ENCODE data around the gene OR51E2.
"Not testable (repeated sequence)": the region's sequence is repeated elsewhere in the genome, so short reads cannot be mapped to it uniquely, and the experiment has no call there.

The OR51E2 gene

GRCh38 chr11:4697585-4697984, at the start of gene OR51E2:
Gene OR51E2 (minus strand): TSS chr11:4697853. CDS start chr11:4682711, 15,142 bp downstream.
- DNase-seq, result no peak

GRCh38 chr11:4740735-4741134, 43.1 kb upstream of the OR51E2 start:
- no peak for DNase-seq

GRCh38 chr11:4727171-4727570, 29.5 kb upstream of the OR51E2 start:
- DNase-seq, result no peak

- not testable (repeated sequence) for DNase-seq
These were observed 25.2 kb upstream of the OR51E2 start for GRCh38 chr11:4722616-4723534.

- DNase-seq, result no peak
These were observed 16.6 kb upstream of the OR51E2 start for GRCh38 chr11:4714300-4714699.

GRCh38 chr11:4713241-4713640, 15.6 kb upstream of the OR51E2 start:
- DNase-seq, result no peak

GRCh38 chr11:4704790-4705334, 7.2 kb upstream of the OR51E2 start:
- DNase-seq, result no peak

- no peak for DNase-seq
These were observed 6.6 kb upstream of the OR51E2 start, which contains the start of gene MMP26 for GRCh38 chr11:4704054-4704789. Gene MMP26 (plus strand): TSS chr11:4704784.

GRCh38 chr11:4700436-4700820, 2.8 kb upstream of the OR51E2 start:
- DNase-seq, result no peak

- DNase-seq, result no peak
These were observed 2.2 kb upstream of the OR51E2 start for GRCh38 chr11:4699697-4700435.

GRCh38 chr11:4695442-4695841, 2.2 kb downstream of the OR51E2 start:
- no peak for DNase-seq

- no peak for DNase-seq
These were observed 12.9 kb downstream of the OR51E2 start for GRCh38 chr11:4684631-4685285.

- DNase-seq, result no peak
These were observed 14.8 kb downstream of the OR51E2 start for GRCh38 chr11:4682623-4683419.

- no peak for DNase-seq
These were observed 17.3 kb downstream of the OR51E2 start for GRCh38 chr11:4680341-4680740.

GRCh38 chr11:4677948-4678347, 19.7 kb downstream of the OR51E2 start:
- no peak for DNase-seq

GRCh38 chr11:4673781-4674180, 23.9 kb downstream of the OR51E2 start:
- no peak for DNase-seq

- DNase-seq, result no peak
These were observed 25.2 kb downstream of the OR51E2 start for GRCh38 chr11:4672470-4672869.

GRCh38 chr11:4671741-4672140, 25.9 kb downstream of the OR51E2 start:
- no peak for DNase-seq

- DNase-seq, result no peak
These were observed 32.2 kb downstream of the OR51E2 start for GRCh38 chr11:4665424-4665823.

GRCh38 chr11:4664786-4665185, 32.9 kb downstream of the OR51E2 start:
- no peak for DNase-seq

- no peak for DNase-seq
These were observed 33.5 kb downstream of the OR51E2 start for GRCh38 chr11:4664183-4664582.
